Measurements from ENCODE around the gene CSN3.
"Not testable (repeated sequence)": the region's sequence is repeated elsewhere in the genome, so short reads cannot be mapped to it uniquely, and the experiment has no call there.

GRCh38 chr4:70216109-70216508, 26.3 kb upstream of the CSN3 start:
- TF ChIP-seq CTCF, POLR2A, POLR2AphosphoS5, EP300 (IDR thresholded peaks at IDR 0.05): not testable (repeated sequence)
